Measurements from ENCODE around the gene GLIS1.

- TF ChIP-seq CTCF (IDR thresholded peaks at IDR 0.05) = no peak
- no peak for TF ChIP-seq POLR2A (IDR thresholded peaks at IDR 0.05)
- TF ChIP-seq POLR2AphosphoS5 (IDR thresholded peaks at IDR 0.05) = no peak
Measured at GRCh38 chr1:53461323-53462044, 277.5 kb downstream of the GLIS1 start.

All from stomach (tissue), 4 donors.